ENCODE measurements around the gene EXOC4. TPM values are rescaled to one million over a fixed set of nuclear protein-coding genes. Genes with fewer than 3 reads are reported as not detected.

The EXOC4 gene
- total RNA-seq, 1 donor from 2014 or later = 94.0 TPM

DNA sequence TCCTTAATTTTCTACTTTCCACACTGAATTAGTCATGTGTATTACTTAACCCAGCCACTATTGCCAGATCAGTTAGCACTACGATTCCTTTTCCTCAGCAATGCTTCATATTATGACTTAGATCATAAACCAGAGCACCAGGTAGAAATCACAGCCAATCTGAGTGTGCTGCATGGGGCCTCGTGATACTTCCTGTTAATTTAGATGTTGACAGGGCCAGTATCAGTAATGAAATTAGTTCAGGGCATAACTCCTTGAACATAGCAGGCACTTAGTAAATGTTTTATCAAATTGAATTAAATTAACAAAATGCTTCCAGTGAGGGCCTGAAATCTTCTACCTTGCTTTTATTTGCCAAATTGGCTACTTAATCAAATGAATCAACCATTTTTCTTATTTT lies 705.0 kb downstream of the EXOC4 start:
- H3K4me1 Mint-ChIP-seq (ENCODE audit: unreplicated experiment) = peaks cover 28% of the 10 kb centered on the region
- peaks cover 8% of the 10 kb centered on the region for H3K36me3 Mint-ChIP-seq (ENCODE audit: low read depth, unreplicated experiment)
- H3K27ac Mint-ChIP-seq (ENCODE audit: unreplicated experiment) = no peak overlapping the region
- no peak overlapping the region for H3K4me3 Mint-ChIP-seq (ENCODE audit: unreplicated experiment)
- H3K27me3 Mint-ChIP-seq (ENCODE audit: unreplicated experiment) = no peaks in the 10 kb centered on the region
- TF ChIP-seq, protein P1, sequence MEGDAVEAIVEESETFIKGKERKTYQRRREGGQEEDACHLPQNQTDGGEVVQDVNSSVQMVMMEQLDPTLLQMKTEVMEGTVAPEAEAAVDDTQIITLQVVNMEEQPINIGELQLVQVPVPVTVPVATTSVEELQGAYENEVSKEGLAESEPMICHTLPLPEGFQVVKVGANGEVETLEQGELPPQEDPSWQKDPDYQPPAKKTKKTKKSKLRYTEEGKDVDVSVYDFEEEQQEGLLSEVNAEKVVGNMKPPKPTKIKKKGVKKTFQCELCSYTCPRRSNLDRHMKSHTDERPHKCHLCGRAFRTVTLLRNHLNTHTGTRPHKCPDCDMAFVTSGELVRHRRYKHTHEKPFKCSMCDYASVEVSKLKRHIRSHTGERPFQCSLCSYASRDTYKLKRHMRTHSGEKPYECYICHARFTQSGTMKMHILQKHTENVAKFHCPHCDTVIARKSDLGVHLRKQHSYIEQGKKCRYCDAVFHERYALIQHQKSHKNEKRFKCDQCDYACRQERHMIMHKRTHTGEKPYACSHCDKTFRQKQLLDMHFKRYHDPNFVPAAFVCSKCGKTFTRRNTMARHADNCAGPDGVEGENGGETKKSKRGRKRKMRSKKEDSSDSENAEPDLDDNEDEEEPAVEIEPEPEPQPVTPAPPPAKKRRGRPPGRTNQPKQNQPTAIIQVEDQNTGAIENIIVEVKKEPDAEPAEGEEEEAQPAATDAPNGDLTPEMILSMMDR (IDR thresholded peaks at IDR 0.05; ENCODE audit: unreplicated experiment) = no peak
- H3K9me3 Mint-ChIP-seq (ENCODE audit: unreplicated experiment) = no peaks in the 10 kb centered on the region
- no peak for DNase-seq (ENCODE audit: low spot score)

DNA sequence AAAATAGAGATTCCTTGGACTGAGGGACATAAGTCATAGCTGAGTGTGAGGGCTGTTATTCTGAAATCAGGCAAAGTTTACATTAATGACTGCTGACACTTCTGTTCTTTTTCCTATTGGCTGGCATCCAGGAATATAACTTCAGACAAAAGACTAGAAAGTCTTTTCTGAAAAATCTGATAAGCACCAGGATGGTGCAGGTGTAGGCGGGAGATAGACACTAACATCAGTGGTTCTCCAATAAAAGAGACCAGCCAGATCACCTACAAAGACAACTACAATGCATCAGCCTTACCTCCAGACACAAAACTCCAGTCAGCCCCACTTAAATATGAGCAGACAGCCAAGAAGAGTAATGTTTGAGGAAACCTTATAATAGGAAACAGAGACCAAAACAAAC lies 705.9 kb downstream of the EXOC4 start:
- Mint-ChIP-seq H3K27ac (ENCODE audit: unreplicated experiment) (peak overlapping the region; percentile 86), H3K9me3 (ENCODE audit: unreplicated experiment) (no peaks in the 10 kb centered on the region), H3K4me1 (ENCODE audit: unreplicated experiment) (peaks cover 28% of the 10 kb centered on the region), H3K4me3 (ENCODE audit: unreplicated experiment) (no peak overlapping the region), H3K36me3 (ENCODE audit: low read depth, unreplicated experiment) (peaks cover 8% of the 10 kb centered on the region), H3K27me3 (ENCODE audit: unreplicated experiment) (no peaks in the 10 kb centered on the region)
- TF ChIP-seq, protein P1 (IDR thresholded peaks at IDR 0.05; ENCODE audit: unreplicated experiment) = no peak
- no peak for DNase-seq (ENCODE audit: low spot score)

DNA sequence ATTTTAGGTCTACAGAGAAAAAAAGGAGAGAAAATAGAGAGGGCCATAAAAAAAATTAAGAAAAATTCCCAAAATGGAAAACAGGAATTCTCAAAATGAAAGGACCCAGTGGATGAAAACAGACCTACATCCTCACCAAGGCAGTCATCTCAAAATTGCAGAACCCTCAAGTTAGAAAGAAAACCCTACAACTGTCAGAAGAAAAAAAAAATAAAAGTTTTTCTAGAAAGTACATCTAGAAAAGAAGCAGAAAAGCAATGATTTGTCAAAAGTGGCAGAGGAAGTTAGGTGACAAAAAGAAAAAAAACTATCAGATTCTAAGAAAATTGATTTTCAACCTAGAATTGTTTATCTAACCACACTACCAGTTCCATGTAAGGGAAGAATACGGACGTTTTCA lies 706.6 kb downstream of the EXOC4 start:
- TF ChIP-seq, protein P1 (IDR thresholded peaks at IDR 0.05; ENCODE audit: unreplicated experiment) = no peak
- H3K9me3 Mint-ChIP-seq (ENCODE audit: unreplicated experiment) = no peaks in the 10 kb centered on the region
- H3K27me3 Mint-ChIP-seq (ENCODE audit: unreplicated experiment) = peaks cover 2% of the 10 kb centered on the region
- no peak overlapping the region for H3K4me3 Mint-ChIP-seq (ENCODE audit: unreplicated experiment)
- H3K36me3 Mint-ChIP-seq (ENCODE audit: low read depth, unreplicated experiment) = peaks cover 8% of the 10 kb centered on the region
- H3K4me1 Mint-ChIP-seq (ENCODE audit: unreplicated experiment) = peaks cover 28% of the 10 kb centered on the region
- no peak for DNase-seq (ENCODE audit: low spot score)
- H3K27ac Mint-ChIP-seq (ENCODE audit: unreplicated experiment) = peak overlapping the region; percentile 86

DNA sequence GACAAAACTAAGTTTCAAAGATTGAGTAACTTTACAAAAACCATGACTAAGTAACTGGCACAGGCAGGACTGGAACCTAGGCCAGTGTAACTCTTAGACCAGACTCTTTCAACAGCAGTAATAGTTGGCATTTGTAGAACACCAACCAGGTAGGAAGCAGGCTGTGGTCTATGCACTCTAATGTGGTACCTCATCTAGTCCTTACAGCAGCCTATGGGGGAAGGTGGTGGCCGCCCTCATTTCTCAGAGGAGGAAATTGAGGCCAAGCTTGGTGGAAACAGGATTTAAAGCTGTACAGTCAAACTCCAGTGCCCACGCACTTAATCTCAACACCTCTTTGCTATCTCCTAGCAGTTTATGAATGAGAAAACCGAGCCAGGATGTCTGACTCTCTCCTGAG lies 708.8 kb downstream of the EXOC4 start:
- H3K4me1 Mint-ChIP-seq (ENCODE audit: unreplicated experiment) = peaks cover 28% of the 10 kb centered on the region
- H3K27ac Mint-ChIP-seq (ENCODE audit: unreplicated experiment) = no peak overlapping the region
- DNase-seq (ENCODE audit: low spot score) = no peak
- no peaks in the 10 kb centered on the region for H3K9me3 Mint-ChIP-seq (ENCODE audit: unreplicated experiment)
- peaks cover 2% of the 10 kb centered on the region for H3K36me3 Mint-ChIP-seq (ENCODE audit: low read depth, unreplicated experiment)
- TF ChIP-seq, protein P1 (IDR thresholded peaks at IDR 0.05; ENCODE audit: unreplicated experiment) = no peak
- H3K27me3 Mint-ChIP-seq (ENCODE audit: unreplicated experiment) = peaks cover 2% of the 10 kb centered on the region
- no peak overlapping the region for H3K4me3 Mint-ChIP-seq (ENCODE audit: unreplicated experiment)

DNA sequence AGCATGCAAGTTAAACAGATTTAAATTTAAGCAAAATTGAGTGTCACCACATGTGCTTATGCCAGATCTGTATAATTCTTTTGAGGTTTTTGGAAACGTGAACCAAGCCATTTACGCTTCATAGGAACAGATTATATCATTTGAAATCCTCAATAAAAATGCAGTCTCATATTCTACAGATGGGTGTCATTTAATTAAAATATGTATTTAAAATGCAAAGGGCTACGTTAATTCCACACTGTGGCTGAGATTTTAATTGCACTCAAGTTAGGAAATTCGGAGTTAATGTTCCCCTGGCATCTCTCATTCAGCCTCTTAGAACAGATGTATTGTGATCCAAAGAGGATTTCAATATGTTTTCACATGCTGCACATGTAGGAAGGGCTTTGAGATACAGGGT lies 709.8 kb downstream of the EXOC4 start:
- Mint-ChIP-seq H3K4me3 (ENCODE audit: unreplicated experiment) (no peak overlapping the region), H3K4me1 (ENCODE audit: unreplicated experiment) (peaks cover 26% of the 10 kb centered on the region), H3K27ac (ENCODE audit: unreplicated experiment) (no peak overlapping the region), H3K36me3 (ENCODE audit: low read depth, unreplicated experiment) (peaks cover 5% of the 10 kb centered on the region), H3K27me3 (ENCODE audit: unreplicated experiment) (peaks cover 2% of the 10 kb centered on the region), H3K9me3 (ENCODE audit: unreplicated experiment) (no peaks in the 10 kb centered on the region)
- TF ChIP-seq, protein P1 (IDR thresholded peaks at IDR 0.05; ENCODE audit: unreplicated experiment) = no peak
- no peak for DNase-seq (ENCODE audit: low spot score)
